GM12878 (cell line): ENCODE results near the gene PTPRN2. TPM values are rescaled to one million over a fixed set of nuclear protein-coding genes. Genes with fewer than 3 reads are reported as not detected.

ENCODE experiments used
- ATAC-seq: fragments of 200-7000 bp; cut with Tn5 transposase; 3 replicates; pipeline ENCODE4 v1.9.1; 2020; ENCODE audit warnings: mild to moderate bottlenecking, moderate library complexity
- BruUV-seq: library from RNA; stranded (reverse); fragments of 400-500 nt; replicated peaks from 2 replicates; lab custom pipeline; 2021; lab: Mats Ljungman, UMichigan
- CTCF ChIA-PET: fragments of 300-600 bp; sonication (Branson Sonifier 250); formaldehyde crosslinking; extraction: SDS; loops from one replicate; lab custom pipeline; 2021; ENCODE audit warnings: inconsistent platforms; lab: Yijun Ruan, JAX
- POLR2A ChIA-PET: fragments of 350-600 bp; formaldehyde crosslinking; extraction: SDS; loops from one replicate; lab custom pipeline; 2021; ENCODE audit warnings: inconsistent platforms; lab: Charles Lee
- RAD21 ChIA-PET: fragments of 300-600 bp; sonication (Branson Sonifier 250); formaldehyde crosslinking; loops from one replicate; lab custom pipeline; 2023; ENCODE audit warnings: antibody characterized with exemption; ENCODE audit not compliant: unreplicated experiment; lab: Charles Lee
- SMC1A ChIA-PET: fragments of 300-600 bp; sonication (Branson Sonifier 250); formaldehyde crosslinking; loops from one replicate; lab custom pipeline; 2023; ENCODE audit not compliant: unreplicated experiment, uncharacterized antibody; lab: Charles Lee
- DNase-seq: peaks from one replicate; pipeline ENCODE4 v3.0.0-alpha.2; 2011; ENCODE audit warnings: low read depth, low spot score
- FAIRE-seq: peaks from 3 replicates; lab custom pipeline; 2011; peaks lifted over from hg19 to GRCh38; lab: Jason Lieb, UNC
- H2AFZ ChIP-seq: 2 replicates; pipeline ENCODE4 v1.6.0; 2011; ENCODE audit warnings: low read depth, low read length, control low read depth; ENCODE audit not compliant: control insufficient read depth
- H3K27ac ChIP-seq: 2 replicates; pipeline ENCODE4 v1.5.1; 2011; ENCODE audit warnings: control low read depth; ENCODE audit not compliant: control insufficient read depth, insufficient read depth
- H3K27me3 ChIP-seq, 2 experiments: replicated peaks in 1 of 2; 2 replicates each; pipeline versions ENCODE4 v1.6.0 to v1.6.1; 2011; ENCODE audit warnings: low read length in 1 of 2; ENCODE audit not compliant: control insufficient read depth in 2 of 2, insufficient read depth in 2 of 2
- H3K36me3 ChIP-seq, 2 experiments: 2 replicates each; pipeline ENCODE4 v1.5.1; 2011; ENCODE audit warnings: low read length in 1 of 2; ENCODE audit not compliant: control insufficient read depth in 2 of 2, insufficient read depth in 2 of 2
- H3K4me1 ChIP-seq: 2 replicates; pipeline ENCODE4 v1.6.1; 2011; ENCODE audit warnings: mild to moderate bottlenecking, low read length, moderate library complexity, mixed read lengths; ENCODE audit not compliant: control insufficient read depth, insufficient read depth
- H3K4me2 ChIP-seq: 2 replicates; pipeline ENCODE4 v1.6.0; 2011; ENCODE audit warnings: control low read depth; ENCODE audit not compliant: control insufficient read depth, insufficient read depth
- H3K4me3 ChIP-seq: fragments of 200-600 bp; sonication (generic); 2 replicates; pipeline ENCODE4 v1.5.1; 2016
- H3K79me2 ChIP-seq: 2 replicates; pipeline ENCODE4 v1.6.0; 2011; ENCODE audit warnings: low read length; ENCODE audit not compliant: control insufficient read depth, insufficient read depth
- H3K9ac ChIP-seq: 2 replicates; pipeline ENCODE4 v1.8.0; 2011; ENCODE audit warnings: low read length, control low read depth, mixed read lengths; ENCODE audit not compliant: control insufficient read depth, insufficient read depth
- H3K9me3 ChIP-seq: replicated peaks from 3 replicates; pipeline ENCODE4 v1.5.1; 2011; ENCODE audit warnings: mild to moderate bottlenecking, low read length; ENCODE audit not compliant: control insufficient read depth, insufficient read depth
- H4K20me1 ChIP-seq: 2 replicates; pipeline ENCODE4 v1.6.0; 2011; ENCODE audit not compliant: control insufficient read depth, insufficient read depth
- ASH2L ChIP-seq: fragments of 300-600, 200-600 bp; sonication (generic); IDR thresholded peaks from 2 replicates; pipeline ENCODE4 v1.6.1; 2017; ENCODE audit warnings: low read depth, mild to moderate bottlenecking, borderline replicate concordance
- EP300 ChIP-seq, 2 experiments: fragments of 150-350 bp in 1 of 2; IDR thresholded peaks; 2 replicates each; pipeline ENCODE4 v1.6.1; 2011 to 2012; ENCODE audit warnings: low read depth in 2 of 2, low read length in 2 of 2, borderline replicate concordance in 1 of 2, improper control_type of control experiment in 1 of 2, inconsistent platforms in 1 of 2; ENCODE audit not compliant: control insufficient read depth in 1 of 2
- ESRRA ChIP-seq: IDR thresholded peaks from 2 replicates; pipeline ENCODE4 v1.6.1; 2012; ENCODE audit warnings: mild to moderate bottlenecking, low read length, improper control_type of control experiment
- MAX ChIP-seq: IDR thresholded peaks from 2 replicates; pipeline ENCODE4 v1.6.1; 2012; ENCODE audit warnings: low read depth, low read length, improper control_type of control experiment
- NFYA ChIP-seq: IDR thresholded peaks from 2 replicates; pipeline ENCODE4 v1.6.1; 2011; ENCODE audit warnings: low read depth, mild to moderate bottlenecking, low read length, improper control_type of control experiment, borderline replicate concordance
- NFYB ChIP-seq: IDR thresholded peaks from 2 replicates; pipeline ENCODE4 v1.6.1; 2011; ENCODE audit warnings: low read depth, mild to moderate bottlenecking, low read length, improper control_type of control experiment, moderate library complexity; ENCODE audit not compliant: insufficient read depth
- PBX3 ChIP-seq: IDR thresholded peaks from 2 replicates; pipeline ENCODE4 v1.6.1; 2011; ENCODE audit warnings: mild to moderate bottlenecking, low read depth, low read length, moderate library complexity; ENCODE audit not compliant: insufficient replicate concordance
- PKNOX1 ChIP-seq: fragments of 450-650 bp; IDR thresholded peaks from 2 replicates; pipeline ENCODE4 v1.6.1; 2016; ENCODE audit warnings: mild to moderate bottlenecking
- SMARCA5 ChIP-seq: fragments of 450-650 bp; IDR thresholded peaks from 2 replicates; pipeline ENCODE4 v1.6.1; 2017; ENCODE audit warnings: mild to moderate bottlenecking
- SUZ12 ChIP-seq: fragments of 200-600 bp; sonication (generic); IDR thresholded peaks from one replicate; pipeline ENCODE4 v1.6.1; 2018; ENCODE audit warnings: antibody characterized with exemption, mild to moderate bottlenecking; ENCODE audit not compliant: unreplicated experiment
- USF2 ChIP-seq: IDR thresholded peaks from 2 replicates; pipeline ENCODE4 v1.6.1; 2011; ENCODE audit warnings: low read depth, low read length, improper control_type of control experiment, borderline replicate concordance
- ZNF274 ChIP-seq: IDR thresholded peaks from one replicate; pipeline ENCODE4 v1.8.0; 2011; ENCODE audit not compliant: insufficient read length, insufficient read depth
- ZNF622 ChIP-seq: fragments of 450-650 bp; IDR thresholded peaks from 2 replicates; pipeline ENCODE4 v1.6.1; 2017; ENCODE audit warnings: mild to moderate bottlenecking, inconsistent platforms
- WGBS: methylation state at CpG from one replicate; pipeline ENCODE4 v1.1.6; 2016; ENCODE audit warnings: low lambda C conversion rate; ENCODE audit not compliant: insufficient replicate concordance, insufficient coverage; ENCODE audit errors: missing lambda C conversion rate; 5-methylcytosine and 5-hydroxymethylcytosine counted together
- in situ Hi-C: fragments of 300-500 bp; cut with MboI; formaldehyde crosslinking; loops from 9 replicates; pipeline ENCODE4 v1.14.3; 2018; ENCODE audit warnings: mixed read lengths
- intact Hi-C: fragments of 100-400 bp; cut with micrococcal nuclease; formaldehyde crosslinking; loops from one replicate; pipeline ENCODE4 v1.14.2; 2022; ENCODE audit not compliant: unreplicated experiment
- polyA plus RNA-seq, 11 experiments: library from polyadenylated mRNA; depleted of rRNA in 4 of 11; unstranded in 6 of 11; stranded (reverse) in 5 of 11; fragments of >200 nt; fragmentation: Nextera tagmentation in 4 of 11; fragmentation: Illumina TruSeq in 1 of 11; extraction: Ambion mirVana in 4 of 11; extraction: Trizol in 1 of 11; gene quantifications; 1 replicate in 1 of 11; 2 replicates in 10 of 11; pipeline versions ENCODE4 v1.2.1 to v1.2.3, GENCODE V29; 2011 to 2016; ENCODE audit warnings: inconsistent platforms in 2 of 11, missing spikeins in 2 of 11, low read depth in 1 of 11
- total RNA-seq, 4 experiments: library from RNA; depleted of rRNA in 3 of 4; stranded (reverse); fragments of >200 nt in 3 of 4; fragmentation: Illumina TruSeq in 1 of 4; extraction: Trizol in 1 of 4; gene quantifications; 2 replicates each; pipeline versions ENCODE4 v1.2.1 to v1.2.3, GENCODE V29; 2013 to 2021

The PTPRN2 gene
- total and polyA plus RNA-seq, 10 of the 15 experiments (the other 5 are each of a cell fraction or from before 2014, with no cell fraction given): 5.4 TPM; not detected in 9

GRCh38 chr7:157844611-157845010, 743.0 kb downstream of the PTPRN2 start:
- POLR2A ChIA-PET: no interaction called here

GRCh38 chr7:157844141-157844540, 743.5 kb downstream of the PTPRN2 start:
- Histone ChIP-seq H3K27me3 (no peaks in the 10 kb centered on the region), H3K27ac (no peak overlapping the region), H3K36me3 (no peaks in the 10 kb centered on the region)
- SMC1A ChIA-PET: no interaction called here
- POLR2A ChIA-PET: no interaction called here
- no peak for TF ChIP-seq ZNF274
- no peak for TF ChIP-seq NFYB
- TF ChIP-seq ASH2L: no peak
- no peak for TF ChIP-seq SUZ12
- no peak for TF ChIP-seq USF2
- no peak for TF ChIP-seq PBX3
- TF ChIP-seq ESRRA: no peak
- TF ChIP-seq EP300 (IDR thresholded peaks at IDR 0.05; ENCODE audit: borderline replicate concordance in 1 of 2, control insufficient read depth in 1 of 2, low read depth in 2 of 2, low read length in 2 of 2): no peak
- TF ChIP-seq, all 136 proteins: peak for 0
- Histone ChIP-seq H2AFZ (no peak overlapping the region), H3K4me3 (no peak overlapping the region), H3K4me2 (no peak overlapping the region), H3K79me2 (no peaks in the 10 kb centered on the region), H3K4me1 (no peaks in the 10 kb centered on the region), H3K9me3 (no peaks in the 10 kb centered on the region; the same call in 2 of the 3 replicates), H3K9ac (no peak overlapping the region), H4K20me1 (no peaks in the 10 kb centered on the region)
- ChIA-PET CTCF (no interaction called here), RAD21 (no interaction called here)
- no TSS peak for BruUV-seq
- WGBS: 15% methylated on average over 9 of the region's 9 CpGs
- FAIRE-seq: no peak
- no peak for DNase-seq
- in situ Hi-C loops (no loop called here), intact Hi-C loops (no loop called here)
- no peak for ATAC-seq

More at GRCh38 chr7:157844611-157845010, 743.0 kb downstream of the PTPRN2 start:
- Histone ChIP-seq H3K4me1 (no peaks in the 10 kb centered on the region), H3K9ac (no peak overlapping the region), H3K4me2 (no peak overlapping the region), H3K36me3 (no peaks in the 10 kb centered on the region), H3K9me3 (no peaks in the 10 kb centered on the region; the same call in 2 of the 3 replicates), H3K79me2 (no peaks in the 10 kb centered on the region), H3K27ac (no peak overlapping the region), H3K4me3 (no peak overlapping the region), H3K27me3 (no peaks in the 10 kb centered on the region), H2AFZ (no peak overlapping the region), H4K20me1 (no peaks in the 10 kb centered on the region)
- no peak for FAIRE-seq
- intact Hi-C loops (no loop called here), in situ Hi-C loops (no loop called here)
- no peak for ATAC-seq
- no peak for TF ChIP-seq SMARCA5
- TF ChIP-seq PKNOX1: no peak
- TF ChIP-seq ZNF622: no peak
- no peak for TF ChIP-seq NFYA
- TF ChIP-seq MAX: no peak
- 39% methylated on average over 17 of the region's 17 CpGs for WGBS
- RAD21 ChIA-PET: no interaction called here
- BruUV-seq: no TSS peak
- SMC1A ChIA-PET: no interaction called here
- DNase-seq: no peak
- CTCF ChIA-PET: no interaction called here
